GM19324 (cell line): ENCODE data around the gene SYF2.
"Not testable (repeated sequence)": the region's sequence is repeated elsewhere in the genome, so short reads cannot be mapped to it uniquely, and the experiment has no call there.

Experiments
- ATAC-seq: cut with Tn5 transposase; IDR thresholded peaks from one replicate; pipeline ENCODE4 v1.9.1; 2021; ENCODE audit warnings: mild to moderate bottlenecking, moderate library complexity; ENCODE audit not compliant: unreplicated experiment, low FRiP score

The SYF2 gene

GRCh38 chr1:25232027-25232865 lies at the start of gene SYF2:
TSS of gene SYF2 (minus strand) at chr1:25232502. CDS start at chr1:25232467, 35 bp downstream.
- ATAC-seq, result peak; percentile 79

GRCh38 chr1:25279693-25280111 lies 47.4 kb upstream of the SYF2 start:
- not testable (repeated sequence) for ATAC-seq

- not testable (repeated sequence) for ATAC-seq
These were observed 46.5 kb upstream of the SYF2 start for GRCh38 chr1:25278790-25279189.

GRCh38 chr1:25278358-25278757 lies 46.1 kb upstream of the SYF2 start:
- ATAC-seq, result not testable (repeated sequence)

GRCh38 chr1:25277295-25277694 lies 45.0 kb upstream of the SYF2 start:
- not testable (repeated sequence) for ATAC-seq

GRCh38 chr1:25275648-25276047 lies 43.3 kb upstream of the SYF2 start:
- not testable (repeated sequence) for ATAC-seq

GRCh38 chr1:25272238-25272637 lies 39.9 kb upstream of the SYF2 start, which contains the start of gene RHD:
TSS of gene RHD (plus strand) at chr1:25272509. CDS start at chr1:25272548, 39 bp downstream.
- not testable (repeated sequence) for ATAC-seq

GRCh38 chr1:25268143-25268760 lies 36.0 kb upstream of the SYF2 start:
- not testable (repeated sequence) for ATAC-seq

GRCh38 chr1:25267288-25268142 lies 35.2 kb upstream of the SYF2 start:
- ATAC-seq, result peak; percentile 84

GRCh38 chr1:25266554-25267287 lies 34.4 kb upstream of the SYF2 start:
- peak; percentile 11 for ATAC-seq

- ATAC-seq, result not testable (repeated sequence)
These were observed 28.0 kb upstream of the SYF2 start for GRCh38 chr1:25260336-25260735.

- not testable (repeated sequence) for ATAC-seq
These were observed 27.5 kb upstream of the SYF2 start for GRCh38 chr1:25259813-25260212.

- no peak for ATAC-seq
These were observed 24.9 kb upstream of the SYF2 start for GRCh38 chr1:25257196-25257595.

- no peak for ATAC-seq
These were observed 24.3 kb upstream of the SYF2 start for GRCh38 chr1:25256578-25256965.

GRCh38 chr1:25255706-25256577 lies 23.6 kb upstream of the SYF2 start:
- ATAC-seq, result no peak

GRCh38 chr1:25253911-25254310 lies 21.6 kb upstream of the SYF2 start:
- ATAC-seq, result no peak

- ATAC-seq, result no peak
These were observed 15.8 kb upstream of the SYF2 start for GRCh38 chr1:25247829-25248754.
